Activated CD4-positive, alpha-beta memory T cell treated with anti-CD3 and anti-CD28 coated beads for 36 hours (primary cell): ENCODE measurements around the gene OSBPL10. TPM values are rescaled to one million over a fixed set of nuclear protein-coding genes. Genes with fewer than 3 reads are reported as not detected.
"Not testable (repeated sequence)": the region's sequence is repeated elsewhere in the genome, so short reads cannot be mapped to it uniquely, and the experiment has no call there.

Experiments
- CTCF ChIA-PET: fragments of 350-600 bp; sonication (Branson Sonifier 250); formaldehyde crosslinking; loops from one replicate; lab custom pipeline; 2021; ENCODE audit warnings: antibody characterized with exemption, inconsistent platforms; lab: Charles Lee
- POLR2A ChIA-PET: fragments of 350-600 bp; sonication (Branson Sonifier 250); formaldehyde crosslinking; loops from one replicate; lab custom pipeline; 2021; ENCODE audit warnings: antibody characterized with exemption; lab: Charles Lee
- DNase-seq: peaks from one replicate; pipeline ENCODE4 v3.0.0-alpha.2; 2020
- H3K27ac Mint-ChIP-seq: one replicate; pipeline ENCODE4 v1.8.0; 2021; ENCODE audit warnings: mixed read lengths
- H3K27me3 Mint-ChIP-seq: one replicate; pipeline ENCODE4 v1.8.0; 2021; ENCODE audit warnings: mixed read lengths
- H3K36me3 Mint-ChIP-seq: one replicate; pipeline ENCODE4 v1.8.0; 2021; ENCODE audit warnings: mixed read lengths
- H3K4me1 Mint-ChIP-seq: one replicate; pipeline ENCODE4 v1.8.0; 2021; ENCODE audit warnings: low read depth, mixed read lengths
- H3K4me3 Mint-ChIP-seq: one replicate; pipeline ENCODE4 v1.8.0; 2021; ENCODE audit warnings: mild to moderate bottlenecking, mixed read lengths
- H3K9me3 Mint-ChIP-seq: one replicate; pipeline ENCODE4 v1.8.0; 2021; ENCODE audit warnings: mixed read lengths
- intact Hi-C: fragments of 100-400 bp; cut with micrococcal nuclease; formaldehyde crosslinking; loops from one replicate; pipeline ENCODE4 v1.15.1; 2023
- total RNA-seq, 2 experiments: library from RNA; stranded (reverse); gene quantifications; one replicate each; pipeline ENCODE4 v1.2.3, GENCODE V29; 2021

The OSBPL10 gene
- total RNA-seq, result 1 to 10 TPM; 3.4 to 3.5 TPM

GRCh38 chr3:31981206-31982181 is at the start of gene OSBPL10, which contains the start of gene ZNF860:
Gene OSBPL10 (minus strand): TSS chr3:31981262. CDS start chr3:31981179, 83 bp downstream.
Gene ZNF860 (plus strand): TSS chr3:31981750. CDS start chr3:31989080, 7,330 bp downstream.
- Mint-ChIP-seq H3K27me3 (peaks cover 47% of the 10 kb centered on the region), H3K27ac (no peak within 1 kb of the TSS), H3K4me1 (peaks cover 28% of the 10 kb centered on the region), H3K36me3 (no peaks in the 10 kb centered on the region), H3K9me3 (no peaks in the 10 kb centered on the region), H3K4me3 (peak within 1 kb of the TSS; percentile 76)
- ChIA-PET CTCF (no interaction called here), POLR2A (no interaction called here)
- intact Hi-C loops, result no loop called here
- DNase-seq, result peak; percentile 47

GRCh38 chr3:32026593-32026992 is 45.5 kb upstream of the OSBPL10 start:
- Mint-ChIP-seq H3K9me3 (no peaks in the 10 kb centered on the region), H3K4me1 (no peaks in the 10 kb centered on the region), H3K36me3 (no peaks in the 10 kb centered on the region), H3K27ac (no peak overlapping the region), H3K27me3 (peaks cover 7% of the 10 kb centered on the region), H3K4me3 (no peak overlapping the region)
- ChIA-PET POLR2A (no interaction called here), CTCF (interaction anchor here (1.0 to 1.8 kb wide), 2 partner anchors 9 to 118 kb away, joined by 3 to 8 read pairs; no protein-coding TSS in a partner anchor)
- intact Hi-C loops, result no loop called here
- DNase-seq, result no peak

- Mint-ChIP-seq H3K27ac (no peak overlapping the region), H3K36me3 (no peaks in the 10 kb centered on the region), H3K27me3 (peaks cover 4% of the 10 kb centered on the region), H3K9me3 (no peaks in the 10 kb centered on the region), H3K4me1 (no peaks in the 10 kb centered on the region), H3K4me3 (no peak overlapping the region)
- intact Hi-C loops, result no loop called here
- ChIA-PET POLR2A (no interaction called here), CTCF (interaction anchor here (1.3 to 2.2 kb wide), 2 partner anchors 122 to 131 kb away, joined by 4 to 9 read pairs; no protein-coding TSS in a partner anchor)
- no peak for DNase-seq
Observed at GRCh38 chr3:32022947-32023346, 41.9 kb upstream of the OSBPL10 start.

GRCh38 chr3:32021748-32022147 is 40.7 kb upstream of the OSBPL10 start:
- no peaks in the 10 kb centered on the region for H3K27me3 Mint-ChIP-seq
- no peak for DNase-seq
- intact Hi-C loops, result no loop called here
- H3K9me3 Mint-ChIP-seq, result no peaks in the 10 kb centered on the region
- no peaks in the 10 kb centered on the region for H3K4me1 Mint-ChIP-seq
- POLR2A ChIA-PET, result no interaction called here
- H3K36me3 Mint-ChIP-seq, result no peaks in the 10 kb centered on the region
- CTCF ChIA-PET, result interaction anchor here (1.3 to 2.2 kb wide), 2 partner anchors 123 to 133 kb away, joined by 4 to 9 read pairs; no protein-coding TSS in a partner anchor
- no peak overlapping the region for H3K27ac Mint-ChIP-seq
- no peak overlapping the region for H3K4me3 Mint-ChIP-seq

- ChIA-PET CTCF (interaction anchor here (2.2 kb wide), 1 partner anchor 123 kb away, joined by 9 read pairs; no protein-coding TSS in a partner anchor), POLR2A (no interaction called here)
- Mint-ChIP-seq H3K9me3 (no peaks in the 10 kb centered on the region), H3K4me1 (no peaks in the 10 kb centered on the region), H3K36me3 (no peaks in the 10 kb centered on the region), H3K4me3 (no peak overlapping the region), H3K27me3 (no peaks in the 10 kb centered on the region), H3K27ac (no peak overlapping the region)
- intact Hi-C loops, result no loop called here
- no peak for DNase-seq
Observed at GRCh38 chr3:32021155-32021554, 40.1 kb upstream of the OSBPL10 start.

GRCh38 chr3:32018757-32019564 is 37.9 kb upstream of the OSBPL10 start:
- CTCF ChIA-PET, result interaction anchor here (0.6 to 4.2 kb wide), 33 partner anchors 10 to 1171 kb away, joined by 3 to 77 read pairs (median 3); no protein-coding TSS in a partner anchor
- intact Hi-C loops, result loop anchor here (1.0 kb wide), 1 partner anchor 125 kb away; no protein-coding TSS in a partner anchor
- DNase-seq, result no peak
- no peak overlapping the region for H3K27ac Mint-ChIP-seq
- POLR2A ChIA-PET, result no interaction called here
- no peaks in the 10 kb centered on the region for H3K36me3 Mint-ChIP-seq
- H3K27me3 Mint-ChIP-seq, result no peaks in the 10 kb centered on the region
- H3K9me3 Mint-ChIP-seq, result peaks cover 2% of the 10 kb centered on the region
- H3K4me3 Mint-ChIP-seq, result no peak overlapping the region
- no peaks in the 10 kb centered on the region for H3K4me1 Mint-ChIP-seq

GRCh38 chr3:32017286-32017685 is 36.2 kb upstream of the OSBPL10 start:
- no peak for DNase-seq
- no peaks in the 10 kb centered on the region for H3K36me3 Mint-ChIP-seq
- H3K4me1 Mint-ChIP-seq, result no peaks in the 10 kb centered on the region
- no peak overlapping the region for H3K4me3 Mint-ChIP-seq
- ChIA-PET CTCF (interaction anchor here (0.9 to 4.2 kb wide), 10 partner anchors 10 to 160 kb away, joined by 3 to 77 read pairs (median 4); no protein-coding TSS in a partner anchor), POLR2A (no interaction called here)
- intact Hi-C loops, result no loop called here
- H3K27ac Mint-ChIP-seq, result no peak overlapping the region
- peaks cover 2% of the 10 kb centered on the region for H3K9me3 Mint-ChIP-seq
- no peaks in the 10 kb centered on the region for H3K27me3 Mint-ChIP-seq

- POLR2A ChIA-PET, H3K36me3 Mint-ChIP-seq, H3K4me1 Mint-ChIP-seq: not testable (repeated sequence)
Observed at GRCh38 chr3:32015638-32016037, 34.6 kb upstream of the OSBPL10 start.

GRCh38 chr3:32010699-32011098 is 29.6 kb upstream of the OSBPL10 start:
- H3K4me1 Mint-ChIP-seq, H3K27ac Mint-ChIP-seq, H3K4me3 Mint-ChIP-seq, intact Hi-C loops, H3K36me3 Mint-ChIP-seq, POLR2A ChIA-PET, H3K9me3 Mint-ChIP-seq: not testable (repeated sequence)
- H3K27me3 Mint-ChIP-seq, result peaks cover 15% of the 10 kb centered on the region
- peak; percentile 42 for DNase-seq
- CTCF ChIA-PET, result interaction anchor here (0.9 to 1.3 kb wide), 2 partner anchors 7 to 13 kb away, joined by 3 read pairs; no protein-coding TSS in a partner anchor

More at GRCh38 chr3:32015638-32016037, 34.6 kb upstream of the OSBPL10 start:
- intact Hi-C loops, DNase-seq, H3K9me3 Mint-ChIP-seq, H3K4me3 Mint-ChIP-seq, H3K27ac Mint-ChIP-seq, H3K27me3 Mint-ChIP-seq, CTCF ChIA-PET: not testable (repeated sequence)

- CTCF ChIA-PET, result interaction anchor here (0.9 to 1.4 kb wide), 4 partner anchors 8 to 135 kb away, joined by 3 to 4 read pairs (median 3); no protein-coding TSS in a partner anchor
- POLR2A ChIA-PET, result no interaction called here
- H3K4me1 Mint-ChIP-seq, result no peaks in the 10 kb centered on the region
- intact Hi-C loops, result no loop called here
- DNase-seq, result no peak
- no peak overlapping the region for H3K4me3 Mint-ChIP-seq
- H3K36me3 Mint-ChIP-seq, result no peaks in the 10 kb centered on the region
- peaks cover 2% of the 10 kb centered on the region for H3K9me3 Mint-ChIP-seq
- no peak overlapping the region for H3K27ac Mint-ChIP-seq
- peaks cover 15% of the 10 kb centered on the region for H3K27me3 Mint-ChIP-seq
Observed at GRCh38 chr3:32009957-32010356, 28.9 kb upstream of the OSBPL10 start.

- CTCF ChIA-PET, result interaction anchor here (0.9 to 1.4 kb wide), 2 partner anchors 10 to 135 kb away, joined by 3 to 4 read pairs; no protein-coding TSS in a partner anchor
- Mint-ChIP-seq H3K4me1 (no peaks in the 10 kb centered on the region), H3K4me3 (no peak overlapping the region), H3K27me3 (peaks cover 15% of the 10 kb centered on the region), H3K27ac (no peak overlapping the region), H3K9me3 (no peaks in the 10 kb centered on the region), H3K36me3 (no peaks in the 10 kb centered on the region)
- DNase-seq, result no peak
- intact Hi-C loops, result no loop called here
- POLR2A ChIA-PET, result no interaction called here
Observed at GRCh38 chr3:32009101-32009500, 28.0 kb upstream of the OSBPL10 start.
